Activated naive CD8-positive, alpha-beta T cell treated with anti-CD3 and anti-CD28 coated beads, Interleukin-2, amount 10 ng/mL, durations not matched to agents 7 days and 5 days (primary cell): ENCODE measurements around the gene PALD1. TPM values are rescaled to one million over a fixed set of nuclear protein-coding genes. Genes with fewer than 3 reads are reported as not detected.

Experiments used
- ATAC-seq: fragments of 150-1000 bp; cut with Tn5 transposase; one replicate; pipeline ENCODE4 v1.10.0; 2021; ENCODE audit warnings: low read depth, moderate library complexity
- POLR2A ChIA-PET: fragments of 350-600 bp; sonication (Branson Sonifier 250); formaldehyde crosslinking; loops from one replicate; lab custom pipeline; 2021; ENCODE audit warnings: antibody characterized with exemption; lab: Charles Lee
- DNase-seq: peaks from one replicate; pipeline ENCODE4 v3.0.0; 2021
- H3K27ac Mint-ChIP-seq: one replicate; pipeline ENCODE4 v1.8.0; 2022; ENCODE audit warnings: mild to moderate bottlenecking, mixed read lengths
- H3K27me3 Mint-ChIP-seq: one replicate; pipeline ENCODE4 v1.8.0; 2022; ENCODE audit warnings: mild to moderate bottlenecking, moderate library complexity, mixed read lengths
- H3K36me3 Mint-ChIP-seq: one replicate; pipeline ENCODE4 v1.8.0; 2021; ENCODE audit warnings: mild to moderate bottlenecking, mixed read lengths
- H3K4me1 Mint-ChIP-seq: one replicate; pipeline ENCODE4 v1.8.0; 2021; ENCODE audit warnings: mixed read lengths
- H3K4me3 Mint-ChIP-seq: one replicate; pipeline ENCODE4 v1.8.0; 2022; ENCODE audit warnings: mild to moderate bottlenecking, moderate library complexity, mixed read lengths
- H3K9me3 Mint-ChIP-seq: one replicate; pipeline ENCODE4 v1.8.0; 2021; ENCODE audit warnings: mixed read lengths
- total RNA-seq, 2 experiments: library from RNA; stranded (reverse); gene quantifications; one replicate each; pipeline ENCODE4 v1.2.3, GENCODE V29; 2021

PALD1 gene
- total RNA-seq, 2 experiments from 2014 or later = 1.1 to 1.4 TPM

- peaks cover 60% of the 10 kb centered on the region for H3K27me3 Mint-ChIP-seq
Measured at GRCh38 chr10:70442332-70442988, 36.1 kb upstream of the PALD1 start.

DNA sequence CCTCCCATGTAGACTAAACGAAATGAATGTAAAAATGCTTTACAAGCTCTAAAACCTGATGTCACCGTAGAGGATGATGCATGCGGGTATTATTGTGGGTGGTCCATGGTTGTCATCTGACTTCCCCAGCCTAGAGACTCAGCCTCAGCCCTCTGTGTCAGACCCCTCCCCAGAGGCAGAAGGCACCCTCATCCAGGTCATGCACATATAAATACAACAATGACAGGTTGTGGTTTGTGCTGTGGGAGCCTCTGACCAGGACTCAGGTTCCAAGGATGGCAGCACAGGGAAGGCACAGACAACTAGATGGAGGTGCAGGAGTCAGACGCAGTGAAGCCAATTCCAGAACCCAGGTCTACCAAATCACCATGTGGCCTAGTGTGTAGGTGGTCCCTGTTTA, 33.8 kb upstream of the PALD1 start:
- POLR2A ChIA-PET = no interaction called here
- DNase-seq (no peak), ATAC-seq (no peak)
- Mint-ChIP-seq H3K27ac (no peak overlapping the region), H3K9me3 (no peaks in the 10 kb centered on the region), H3K4me1 (peaks cover 6% of the 10 kb centered on the region), H3K36me3 (no peaks in the 10 kb centered on the region), H3K27me3 (peaks cover 43% of the 10 kb centered on the region), H3K4me3 (no peak overlapping the region)

More at GRCh38 chr10:70442332-70442988, 36.1 kb upstream of the PALD1 start:
- ATAC-seq (no peak), DNase-seq (no peak)
- Mint-ChIP-seq H3K9me3 (no peaks in the 10 kb centered on the region), H3K36me3 (no peaks in the 10 kb centered on the region), H3K4me3 (no peak overlapping the region), H3K27ac (no peak overlapping the region), H3K4me1 (peaks cover 6% of the 10 kb centered on the region)
- POLR2A ChIA-PET = no interaction called here

DNA sequence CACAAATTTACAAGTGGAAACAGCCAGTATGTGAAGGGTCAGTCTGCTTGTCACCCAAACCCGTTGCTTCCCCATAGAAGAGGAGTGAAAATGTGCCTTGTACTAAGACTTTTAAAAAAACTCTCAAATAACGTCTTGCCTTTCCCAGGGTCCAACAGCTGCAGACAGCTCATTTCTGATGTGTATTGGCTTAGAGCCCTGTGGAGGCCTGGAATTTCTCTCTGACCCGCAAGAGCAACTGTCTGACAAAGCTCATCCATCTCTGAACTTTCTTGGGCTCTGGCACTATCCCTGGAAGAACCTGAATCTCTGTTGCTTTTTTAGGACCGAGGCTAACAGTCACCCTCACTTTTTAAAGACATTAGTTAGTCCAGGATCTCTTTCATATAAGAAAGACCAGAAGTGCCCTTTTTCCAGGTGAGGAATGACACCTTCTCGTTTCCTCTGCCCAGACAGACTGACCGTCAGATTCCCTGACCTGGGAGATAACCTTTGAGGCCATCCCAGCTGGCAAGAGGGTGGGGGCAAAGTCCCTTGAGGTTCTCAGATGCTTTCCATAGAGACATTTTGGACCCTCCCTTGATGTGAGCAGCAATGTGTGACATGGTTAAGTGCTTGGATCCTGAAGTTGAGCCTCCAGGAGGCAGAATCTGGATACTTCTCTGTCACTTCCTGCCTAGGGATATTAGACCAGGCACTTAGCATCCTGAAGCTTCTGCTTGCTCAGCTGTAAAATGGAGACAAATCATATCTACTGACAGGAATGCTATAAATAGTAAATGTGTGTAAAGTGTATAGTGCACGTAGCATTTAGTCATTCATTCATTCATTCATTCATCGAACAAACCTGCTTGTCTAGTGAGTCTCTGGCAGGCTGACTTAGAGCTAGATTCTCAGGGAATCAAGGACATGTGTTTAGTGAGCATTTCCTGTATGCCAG, 32.6 kb upstream of the PALD1 start:
- Mint-ChIP-seq H3K36me3 (no peaks in the 10 kb centered on the region), H3K27ac (no peak overlapping the region), H3K27me3 (peaks cover 31% of the 10 kb centered on the region), H3K4me1 (peaks cover 1% of the 10 kb centered on the region), H3K4me3 (no peak overlapping the region), H3K9me3 (no peaks in the 10 kb centered on the region)
- no peak for ATAC-seq
- POLR2A ChIA-PET = no interaction called here
- DNase-seq = no peak

DNA sequence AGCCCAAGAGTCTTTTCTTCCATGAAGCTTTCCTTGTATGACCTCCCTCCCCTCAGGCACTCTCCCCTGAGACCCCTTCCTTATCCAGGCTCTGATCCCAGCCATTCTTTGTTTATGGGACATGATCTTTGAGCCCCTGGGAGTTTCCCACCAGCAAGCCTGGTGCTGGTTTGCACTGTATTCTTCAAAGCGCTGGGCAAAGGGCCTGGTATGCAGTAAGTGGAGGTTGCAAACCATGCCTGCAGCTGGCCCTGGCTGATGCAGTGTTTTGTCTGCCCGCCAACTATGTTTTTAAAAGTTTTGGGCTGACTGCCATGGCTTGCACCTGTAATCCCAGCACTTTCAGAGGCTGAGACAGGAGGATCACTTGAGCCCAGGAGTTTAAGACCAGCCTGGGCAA, 30.3 kb upstream of the PALD1 start:
- Mint-ChIP-seq H3K4me1 (no peaks in the 10 kb centered on the region), H3K36me3 (no peaks in the 10 kb centered on the region), H3K27me3 (peaks cover 13% of the 10 kb centered on the region), H3K9me3 (no peaks in the 10 kb centered on the region), H3K4me3 (no peak overlapping the region), H3K27ac (no peak overlapping the region)
- ATAC-seq = no peak
- POLR2A ChIA-PET = interaction anchor here (0.5 kb wide), 1 partner anchor 728 kb away, joined by 3 read pairs; no protein-coding TSS in a partner anchor
- DNase-seq = no peak

DNA sequence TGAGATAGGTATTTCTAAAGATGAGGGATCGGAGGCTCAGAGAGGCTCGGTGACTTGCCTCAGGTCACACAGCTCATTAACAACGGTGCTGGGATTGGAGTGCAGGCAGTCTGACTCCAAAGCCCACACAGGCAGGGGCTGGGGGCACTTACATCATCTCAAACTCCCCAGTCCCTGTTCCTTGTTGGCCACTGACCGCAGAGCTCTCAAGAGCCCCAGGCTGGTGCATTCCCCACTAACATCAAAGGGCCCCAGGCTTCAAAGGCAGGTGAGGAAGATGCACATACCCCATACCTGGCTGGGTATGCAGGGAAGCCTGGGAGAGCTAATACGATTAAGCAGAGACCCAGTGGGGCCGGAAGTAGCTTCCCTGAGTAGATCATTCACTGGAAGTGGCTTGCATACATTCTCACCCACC, 23.3 kb upstream of the PALD1 start:
- H3K36me3 Mint-ChIP-seq = no peaks in the 10 kb centered on the region
- POLR2A ChIA-PET = no interaction called here
- peaks cover 1% of the 10 kb centered on the region for H3K4me1 Mint-ChIP-seq
- DNase-seq (no peak), ATAC-seq (no peak)
- H3K27me3 Mint-ChIP-seq = peaks cover 43% of the 10 kb centered on the region
- no peaks in the 10 kb centered on the region for H3K9me3 Mint-ChIP-seq
- H3K27ac Mint-ChIP-seq = no peak overlapping the region
- H3K4me3 Mint-ChIP-seq = no peak overlapping the region

- POLR2A ChIA-PET = interaction anchor here (0.7 kb wide), 1 partner anchor 342 kb away, joined by 3 read pairs; no protein-coding TSS in a partner anchor
- DNase-seq = no peak
- peaks cover 1% of the 10 kb centered on the region for H3K4me1 Mint-ChIP-seq
- H3K27ac Mint-ChIP-seq = no peak overlapping the region
- peaks cover 51% of the 10 kb centered on the region for H3K27me3 Mint-ChIP-seq
- no peak overlapping the region for H3K4me3 Mint-ChIP-seq
- no peaks in the 10 kb centered on the region for H3K36me3 Mint-ChIP-seq
- H3K9me3 Mint-ChIP-seq = no peaks in the 10 kb centered on the region
- ATAC-seq = no peak
Measured at GRCh38 chr10:70456164-70456563, 22.4 kb upstream of the PALD1 start.

DNA sequence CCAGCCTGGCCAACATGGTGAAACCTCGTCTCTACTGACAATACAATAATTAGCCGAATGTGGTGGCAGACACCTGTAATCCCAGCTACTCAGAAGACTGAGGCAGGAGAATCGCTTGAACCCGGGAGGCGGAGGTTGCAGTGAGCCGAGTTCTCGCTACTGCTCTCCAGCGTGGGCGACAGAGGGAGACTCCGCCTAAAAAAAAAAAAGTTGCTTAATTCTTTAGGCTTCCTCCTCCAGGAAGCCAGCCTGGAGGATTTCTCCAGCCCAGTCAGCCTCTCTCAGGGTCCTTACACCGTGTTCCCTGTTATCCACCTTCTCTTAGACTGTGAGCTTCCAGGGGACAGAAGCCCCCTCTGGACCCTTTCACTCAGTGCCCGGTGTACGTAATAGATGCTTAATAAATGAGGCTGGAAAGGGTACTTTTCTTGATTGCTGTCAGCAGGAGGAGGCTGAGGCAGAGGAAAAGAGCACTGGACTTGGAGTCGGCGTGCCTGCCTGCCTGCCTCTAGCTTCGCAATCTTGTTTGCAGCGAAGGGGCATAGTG, 20.7 kb upstream of the PALD1 start:
- Mint-ChIP-seq H3K9me3 (no peaks in the 10 kb centered on the region), H3K36me3 (no peaks in the 10 kb centered on the region), H3K4me3 (no peak overlapping the region), H3K4me1 (peaks cover 1% of the 10 kb centered on the region), H3K27me3 (peaks cover 57% of the 10 kb centered on the region), H3K27ac (no peak overlapping the region)
- DNase-seq (no peak), ATAC-seq (no peak)
- POLR2A ChIA-PET = no interaction called here

DNA sequence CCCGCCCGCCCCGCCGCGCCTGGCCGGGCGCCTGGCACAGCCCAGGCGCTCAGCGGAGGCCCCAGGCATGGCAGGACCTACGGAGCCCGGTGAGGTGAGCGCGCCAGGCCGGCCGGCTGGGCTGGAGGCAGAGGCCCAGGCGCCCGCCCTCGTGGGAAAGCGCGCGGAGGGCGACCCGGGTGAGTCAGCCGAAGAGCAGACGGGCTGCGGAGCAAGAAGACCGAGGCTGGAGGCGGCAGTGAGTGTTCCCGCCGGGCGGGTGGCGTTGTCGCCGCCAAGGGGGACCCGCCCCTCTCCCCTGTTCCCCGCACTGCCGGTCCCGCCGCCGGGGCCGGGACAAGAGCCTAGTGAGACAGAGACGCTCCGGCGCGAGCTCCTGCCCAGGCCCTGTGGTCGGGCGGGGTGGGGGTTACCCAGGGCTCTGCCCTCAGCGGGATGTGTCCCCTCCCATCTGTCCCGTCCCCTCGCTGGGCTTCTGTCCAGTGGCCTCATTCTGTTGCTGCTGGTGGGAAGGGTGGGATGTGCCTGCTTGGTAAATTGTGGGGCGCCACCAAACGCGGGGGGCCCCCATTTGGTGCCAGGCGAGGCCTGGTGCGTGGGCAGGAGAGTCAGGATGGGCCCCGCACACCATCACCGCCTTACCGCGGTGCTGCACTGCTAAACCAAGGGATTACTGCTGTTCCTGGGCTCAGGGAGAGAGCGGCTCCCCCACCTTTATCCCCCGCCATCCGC, 20.1 kb upstream of the PALD1 start:
- H3K4me1 Mint-ChIP-seq = peaks cover 1% of the 10 kb centered on the region
- no peak overlapping the region for H3K27ac Mint-ChIP-seq
- POLR2A ChIA-PET = no interaction called here
- DNase-seq = peak; percentile 51
- H3K27me3 Mint-ChIP-seq = peaks cover 59% of the 10 kb centered on the region
- ATAC-seq = peak; percentile 40
- no peaks in the 10 kb centered on the region for H3K9me3 Mint-ChIP-seq
- no peaks in the 10 kb centered on the region for H3K36me3 Mint-ChIP-seq
- no peak overlapping the region for H3K4me3 Mint-ChIP-seq

DNA sequence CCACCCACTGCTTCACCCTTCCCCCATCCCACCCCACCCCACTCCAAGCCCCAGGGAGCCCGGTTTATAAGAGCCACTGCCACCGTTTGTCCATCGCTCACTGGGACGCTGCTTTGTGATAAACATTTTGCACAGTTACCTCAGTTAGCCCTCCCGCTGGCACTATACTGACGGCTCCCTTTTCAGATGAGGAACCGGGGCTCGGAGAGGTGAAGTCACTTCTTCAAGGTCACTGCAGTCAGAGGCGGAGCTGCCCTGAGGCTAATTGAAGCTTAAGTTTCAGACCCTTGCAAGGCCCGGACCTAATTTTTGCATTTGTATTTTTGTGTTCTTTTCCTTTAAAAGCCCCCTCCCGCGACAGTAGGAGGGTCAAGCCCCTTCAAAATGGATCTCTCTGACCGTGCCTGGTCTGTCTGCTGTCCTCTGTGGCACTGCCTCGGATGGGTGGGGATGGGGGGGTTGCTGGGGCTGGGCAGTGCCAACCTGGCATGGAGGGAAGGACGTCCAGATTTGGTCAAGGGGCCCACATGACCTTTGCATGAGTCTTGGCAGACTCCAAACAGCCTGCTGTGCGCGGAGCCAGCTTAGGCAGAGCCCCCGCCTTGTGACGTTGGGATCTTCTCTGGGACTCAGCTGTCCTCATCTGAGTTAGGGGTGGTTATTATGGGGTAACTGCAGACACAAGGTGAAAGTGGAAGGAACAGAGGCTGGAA, 19.4 kb upstream of the PALD1 start:
- no peak for ATAC-seq
- H3K9me3 Mint-ChIP-seq = no peaks in the 10 kb centered on the region
- DNase-seq = no peak
- H3K27me3 Mint-ChIP-seq = peaks cover 61% of the 10 kb centered on the region
- H3K27ac Mint-ChIP-seq = no peak overlapping the region
- POLR2A ChIA-PET = no interaction called here
- H3K4me3 Mint-ChIP-seq = no peak overlapping the region
- no peaks in the 10 kb centered on the region for H3K36me3 Mint-ChIP-seq
- peaks cover 1% of the 10 kb centered on the region for H3K4me1 Mint-ChIP-seq

DNA sequence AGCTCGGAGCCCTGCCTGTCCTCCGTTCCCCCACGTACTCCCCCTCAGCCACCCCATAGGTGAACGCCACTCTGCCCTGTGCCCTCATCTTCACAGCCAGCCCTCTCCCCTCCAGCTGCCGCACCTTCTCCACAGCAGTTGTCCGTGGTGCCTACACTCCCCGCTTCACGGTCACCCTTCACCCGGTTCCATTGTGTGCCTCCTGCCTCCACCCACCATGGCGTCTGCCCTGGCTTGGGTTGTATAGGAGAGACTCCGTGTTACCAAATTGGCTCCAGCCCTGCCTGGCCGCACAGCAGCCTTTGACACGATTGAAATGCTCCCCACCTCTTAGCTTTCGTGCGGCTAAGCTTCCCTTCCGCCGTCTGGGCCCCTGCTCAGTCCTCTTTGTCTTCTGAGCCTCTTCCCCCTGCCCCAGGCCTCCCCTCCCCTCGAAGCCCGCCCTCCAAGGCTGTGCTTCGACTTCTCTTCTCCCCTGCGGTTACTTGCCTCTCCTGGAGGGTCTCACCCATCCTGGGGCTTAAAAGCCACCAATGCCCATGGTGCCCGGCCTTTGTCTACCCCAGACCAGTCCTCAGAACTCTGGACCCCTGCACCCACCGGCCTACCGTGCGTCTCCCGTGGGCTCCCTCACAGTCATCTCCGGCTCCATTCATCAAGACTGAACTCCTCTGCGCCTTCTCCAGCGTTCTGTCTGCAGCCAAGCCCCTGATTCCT, 18.6 kb upstream of the PALD1 start:
- Mint-ChIP-seq H3K9me3 (no peaks in the 10 kb centered on the region), H3K27me3 (peaks cover 61% of the 10 kb centered on the region), H3K27ac (no peak overlapping the region), H3K4me3 (no peak overlapping the region), H3K4me1 (peaks cover 1% of the 10 kb centered on the region), H3K36me3 (no peaks in the 10 kb centered on the region)
- ATAC-seq = no peak
- POLR2A ChIA-PET = no interaction called here
- DNase-seq = no peak

- peak; percentile 73 for ATAC-seq
- Mint-ChIP-seq H3K27ac (no peak overlapping the region), H3K36me3 (no peaks in the 10 kb centered on the region), H3K4me3 (no peak overlapping the region), H3K4me1 (peaks cover 1% of the 10 kb centered on the region), H3K9me3 (no peaks in the 10 kb centered on the region), H3K27me3 (peaks cover 48% of the 10 kb centered on the region)
- peak; percentile 60 for DNase-seq
- POLR2A ChIA-PET = interaction anchor here (1.0 kb wide), 1 partner anchor 17 kb away, joined by 3 read pairs; the partner anchor contains the start of gene PALD1
Measured at GRCh38 chr10:70461397-70462348, 16.9 kb upstream of the PALD1 start.
